ENCODE results near the gene PPM1N.

The PPM1N gene

DNA sequence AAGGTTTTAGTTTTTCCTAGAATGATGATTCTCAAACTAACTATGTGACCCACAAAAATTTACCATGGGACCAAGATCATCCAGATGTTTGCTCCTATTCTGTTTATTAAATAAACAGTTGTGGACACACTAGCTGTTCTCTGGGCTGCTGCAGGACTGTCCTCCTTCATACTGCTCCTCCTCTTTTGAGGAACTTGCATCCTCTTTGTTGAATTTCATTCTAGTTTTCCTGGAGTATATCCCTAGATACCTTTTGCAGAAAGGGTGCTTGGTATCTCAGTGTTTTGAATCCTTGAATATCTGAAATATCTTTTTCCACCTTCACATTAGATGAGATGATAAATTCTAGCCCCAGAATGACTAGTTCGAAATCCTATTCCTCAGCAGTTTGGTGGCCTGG lies 33.1 kb downstream of the PPM1N start:
- Histone ChIP-seq H3K4me3 (replicated peaks; ENCODE audit: insufficient read depth, low read length) (no peak overlapping the region), H3K27ac (replicated peaks) (no peak overlapping the region), H3K27me3 (ENCODE audit: insufficient read depth, poor library complexity, severe bottlenecking) (no peaks in the 10 kb centered on the region)
- DNase-seq (ENCODE audit: low read depth in 1 of 2, low spot score in 1 of 2): no peak
- TF ChIP-seq, protein P1, sequence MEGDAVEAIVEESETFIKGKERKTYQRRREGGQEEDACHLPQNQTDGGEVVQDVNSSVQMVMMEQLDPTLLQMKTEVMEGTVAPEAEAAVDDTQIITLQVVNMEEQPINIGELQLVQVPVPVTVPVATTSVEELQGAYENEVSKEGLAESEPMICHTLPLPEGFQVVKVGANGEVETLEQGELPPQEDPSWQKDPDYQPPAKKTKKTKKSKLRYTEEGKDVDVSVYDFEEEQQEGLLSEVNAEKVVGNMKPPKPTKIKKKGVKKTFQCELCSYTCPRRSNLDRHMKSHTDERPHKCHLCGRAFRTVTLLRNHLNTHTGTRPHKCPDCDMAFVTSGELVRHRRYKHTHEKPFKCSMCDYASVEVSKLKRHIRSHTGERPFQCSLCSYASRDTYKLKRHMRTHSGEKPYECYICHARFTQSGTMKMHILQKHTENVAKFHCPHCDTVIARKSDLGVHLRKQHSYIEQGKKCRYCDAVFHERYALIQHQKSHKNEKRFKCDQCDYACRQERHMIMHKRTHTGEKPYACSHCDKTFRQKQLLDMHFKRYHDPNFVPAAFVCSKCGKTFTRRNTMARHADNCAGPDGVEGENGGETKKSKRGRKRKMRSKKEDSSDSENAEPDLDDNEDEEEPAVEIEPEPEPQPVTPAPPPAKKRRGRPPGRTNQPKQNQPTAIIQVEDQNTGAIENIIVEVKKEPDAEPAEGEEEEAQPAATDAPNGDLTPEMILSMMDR (IDR thresholded peaks at IDR 0.05; ENCODE audit: insufficient read depth, low read length): no peak
- TF ChIP-seq POLR2AphosphoS5 (IDR thresholded peaks at IDR 0.05; ENCODE audit: low read depth) (no peak), SPI1 (IDR thresholded peaks at IDR 0.05; ENCODE audit: borderline replicate concordance, low read depth) (no peak), GABPA (IDR thresholded peaks at IDR 0.05; ENCODE audit: low read depth) (no peak)
- TF ChIP-seq, protein P2, sequence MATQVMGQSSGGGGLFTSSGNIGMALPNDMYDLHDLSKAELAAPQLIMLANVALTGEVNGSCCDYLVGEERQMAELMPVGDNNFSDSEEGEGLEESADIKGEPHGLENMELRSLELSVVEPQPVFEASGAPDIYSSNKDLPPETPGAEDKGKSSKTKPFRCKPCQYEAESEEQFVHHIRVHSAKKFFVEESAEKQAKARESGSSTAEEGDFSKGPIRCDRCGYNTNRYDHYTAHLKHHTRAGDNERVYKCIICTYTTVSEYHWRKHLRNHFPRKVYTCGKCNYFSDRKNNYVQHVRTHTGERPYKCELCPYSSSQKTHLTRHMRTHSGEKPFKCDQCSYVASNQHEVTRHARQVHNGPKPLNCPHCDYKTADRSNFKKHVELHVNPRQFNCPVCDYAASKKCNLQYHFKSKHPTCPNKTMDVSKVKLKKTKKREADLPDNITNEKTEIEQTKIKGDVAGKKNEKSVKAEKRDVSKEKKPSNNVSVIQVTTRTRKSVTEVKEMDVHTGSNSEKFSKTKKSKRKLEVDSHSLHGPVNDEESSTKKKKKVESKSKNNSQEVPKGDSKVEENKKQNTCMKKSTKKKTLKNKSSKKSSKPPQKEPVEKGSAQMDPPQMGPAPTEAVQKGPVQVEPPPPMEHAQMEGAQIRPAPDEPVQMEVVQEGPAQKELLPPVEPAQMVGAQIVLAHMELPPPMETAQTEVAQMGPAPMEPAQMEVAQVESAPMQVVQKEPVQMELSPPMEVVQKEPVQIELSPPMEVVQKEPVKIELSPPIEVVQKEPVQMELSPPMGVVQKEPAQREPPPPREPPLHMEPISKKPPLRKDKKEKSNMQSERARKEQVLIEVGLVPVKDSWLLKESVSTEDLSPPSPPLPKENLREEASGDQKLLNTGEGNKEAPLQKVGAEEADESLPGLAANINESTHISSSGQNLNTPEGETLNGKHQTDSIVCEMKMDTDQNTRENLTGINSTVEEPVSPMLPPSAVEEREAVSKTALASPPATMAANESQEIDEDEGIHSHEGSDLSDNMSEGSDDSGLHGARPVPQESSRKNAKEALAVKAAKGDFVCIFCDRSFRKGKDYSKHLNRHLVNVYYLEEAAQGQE (IDR thresholded peaks at IDR 0.05; ENCODE audit: insufficient replicate concordance, low read depth): no peak

DNA sequence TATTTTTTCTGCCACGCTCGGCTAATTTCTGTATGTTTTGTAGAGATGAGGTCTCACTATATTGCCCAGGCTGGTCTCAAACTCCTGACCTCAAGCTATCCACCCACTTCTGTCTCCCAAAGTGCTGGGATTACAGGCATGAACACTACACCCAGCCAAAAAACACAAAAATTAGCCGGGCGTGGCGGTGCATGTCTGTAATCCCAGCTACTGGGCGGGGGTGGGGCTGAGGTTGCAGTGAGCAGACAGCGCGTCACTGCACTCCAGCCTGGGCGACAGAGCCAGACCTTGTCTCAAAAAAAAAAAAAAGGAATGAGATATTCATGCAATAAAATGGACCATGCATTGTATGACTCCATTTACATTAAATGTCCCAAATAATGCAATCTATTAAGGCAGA lies 41.2 kb downstream of the PPM1N start:
- Histone ChIP-seq H3K4me3 (replicated peaks; ENCODE audit: insufficient read depth, low read length) (no peak overlapping the region), H3K27me3 (ENCODE audit: insufficient read depth, poor library complexity, severe bottlenecking) (no peaks in the 10 kb centered on the region), H3K27ac (replicated peaks) (no peak overlapping the region)
- no peak for DNase-seq (ENCODE audit: low read depth in 1 of 2, low spot score in 1 of 2)
- TF ChIP-seq GABPA (IDR thresholded peaks at IDR 0.05; ENCODE audit: low read depth): no peak
- TF ChIP-seq SPI1 (IDR thresholded peaks at IDR 0.05; ENCODE audit: borderline replicate concordance, low read depth): no peak
- TF ChIP-seq, protein P1 (IDR thresholded peaks at IDR 0.05; ENCODE audit: insufficient read depth, low read length): no peak
- TF ChIP-seq POLR2AphosphoS5 (IDR thresholded peaks at IDR 0.05; ENCODE audit: low read depth): no peak
- TF ChIP-seq, protein P2 (IDR thresholded peaks at IDR 0.05; ENCODE audit: insufficient replicate concordance, low read depth): no peak

DNA sequence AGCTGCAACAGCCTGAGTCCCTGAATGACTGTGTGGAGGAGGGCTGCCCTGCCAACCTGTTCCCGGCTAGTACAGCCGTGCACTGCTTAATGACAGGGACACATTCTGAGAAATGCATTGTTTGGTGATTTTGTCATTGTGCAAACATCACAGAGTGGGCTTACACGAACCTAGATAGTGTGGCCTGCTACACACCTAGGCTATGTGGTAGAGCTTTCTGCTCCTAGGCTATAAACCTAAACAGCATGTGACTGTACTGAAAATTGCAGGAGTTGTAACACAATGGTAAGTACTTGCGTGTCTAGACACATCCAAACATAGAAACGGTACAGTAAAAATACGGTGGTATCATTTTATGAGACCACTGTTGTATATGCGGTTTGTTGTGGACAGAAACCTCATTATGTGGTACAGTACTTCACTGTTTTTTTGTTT lies 44.0 kb downstream of the PPM1N start:
- DNase-seq (ENCODE audit: low read depth in 1 of 2, low spot score in 1 of 2): no peak
- TF ChIP-seq, protein P2 (IDR thresholded peaks at IDR 0.05; ENCODE audit: insufficient replicate concordance, low read depth): no peak
- no peak for TF ChIP-seq GABPA (IDR thresholded peaks at IDR 0.05; ENCODE audit: low read depth)
- TF ChIP-seq, protein P1 (IDR thresholded peaks at IDR 0.05; ENCODE audit: insufficient read depth, low read length): no peak
- no peak for TF ChIP-seq SPI1 (IDR thresholded peaks at IDR 0.05; ENCODE audit: borderline replicate concordance, low read depth)
- no peak for TF ChIP-seq POLR2AphosphoS5 (IDR thresholded peaks at IDR 0.05; ENCODE audit: low read depth)
- Histone ChIP-seq H3K27ac (replicated peaks) (no peak overlapping the region), H3K4me3 (replicated peaks; ENCODE audit: insufficient read depth, low read length) (no peak overlapping the region), H3K27me3 (ENCODE audit: insufficient read depth, poor library complexity, severe bottlenecking) (no peaks in the 10 kb centered on the region)
